ENCODE data around the gene DMRT1. TPM values are rescaled to one million over a fixed set of nuclear protein-coding genes. Genes with fewer than 3 reads are reported as not detected.

Gene DMRT1
- total RNA-seq, result not detected in 2 replicates

GRCh38 chr9:841371-842209 is at the start of gene DMRT1:
TSS of gene DMRT1 (plus strand) at chr9:841697. CDS start at chr9:841839, 142 bp downstream.

DNA sequence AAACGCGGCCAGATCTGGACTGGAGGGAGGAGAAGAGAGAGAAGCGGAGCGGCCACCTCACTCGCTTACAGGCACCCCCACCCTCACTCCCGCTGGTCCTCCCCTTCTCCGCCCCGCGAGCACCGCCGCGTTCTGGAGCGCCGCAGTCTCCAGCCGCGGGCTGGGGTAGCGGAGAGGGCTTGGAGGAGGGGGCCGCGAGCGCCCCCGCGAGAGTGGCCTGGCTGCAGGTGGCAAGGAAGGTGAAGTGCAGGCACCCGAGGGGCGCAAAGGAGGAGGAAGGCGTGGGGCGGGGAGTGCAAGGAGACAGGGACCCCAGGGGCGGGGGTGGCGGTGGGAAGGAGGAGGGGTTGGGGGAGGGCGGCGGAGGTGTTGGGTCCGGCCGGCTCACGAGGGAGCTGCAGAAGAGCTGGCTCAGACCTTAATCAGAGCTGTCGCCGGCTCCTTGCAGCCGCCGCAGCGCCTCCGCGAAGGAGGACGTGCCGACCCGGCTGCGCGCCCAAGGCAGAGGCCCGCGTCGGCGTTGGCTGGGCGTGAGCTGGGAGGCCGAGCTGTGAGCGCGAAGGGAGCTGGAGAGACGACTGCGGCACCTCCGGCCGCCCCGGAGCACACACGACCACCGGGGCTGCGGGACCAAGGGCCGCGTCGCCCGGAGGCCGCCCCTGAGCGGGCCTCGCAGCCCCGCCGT is 134.9 kb downstream of the DMRT1 start, which contains the start of gene DMRT3:
TSS of gene DMRT3 (plus strand) at position 398 of the 685 bp plus-strand sequence. CDS start 347 bp downstream, outside the sequence.

Small RNA genes lying within 50 kb of the gene (small RNA-seq; reads per million reads assigned to genes)
- gene RNU6-1073P, result not detected

Other genes with a start within 250 kb of the DMRT1 start
- gene DMRT3, start 135.0 kb downstream of the DMRT1 start, total RNA-seq, result not detected in 2 replicates
- gene DMRT2, start 208.7 kb downstream of the DMRT1 start, total RNA-seq, result not detected in 2 replicates